HepG2 (cell line): ENCODE measurements around the gene RER1. TPM values are rescaled to one million over a fixed set of nuclear protein-coding genes. Genes with fewer than 3 reads are reported as not detected.
A peak's percentile ranks its signal among the peaks of the same experiment; 100 is the strongest.

Source experiments
- ATAC-seq: fragments of 200-7000 bp; cut with Tn5 transposase; 3 replicates; pipeline ENCODE4 v1.9.1; 2020; ENCODE audit warnings: mild to moderate bottlenecking, moderate library complexity
- BruUV-seq: library from RNA; stranded (reverse); fragments of 400-500 nt; replicated peaks from 2 replicates; lab custom pipeline; 2021; lab: Mats Ljungman, UMichigan
- CTCF ChIA-PET: fragments of 300-600 bp; formaldehyde crosslinking; extraction: SDS; loops from one replicate; lab custom pipeline; 2021; ENCODE audit warnings: low total read pairs, inconsistent platforms, low intra/inter-chr PET ratio; lab: Yijun Ruan, JAX
- POLR2A ChIA-PET: fragments of 350-600 bp; sonication (Branson Sonifier 250); formaldehyde crosslinking; loops from one replicate; lab custom pipeline; 2020; ENCODE audit warnings: antibody characterized with exemption, inconsistent platforms; lab: Yijun Ruan, JAX
- DNase-seq: peaks from one replicate; pipeline ENCODE4 v3.0.0-alpha.2; 2015; ENCODE audit warnings: low spot score
- FAIRE-seq: peaks from 3 replicates; lab custom pipeline; 2011; peaks lifted over from hg19 to GRCh38; lab: Jason Lieb, UNC
- H2AFZ ChIP-seq: one replicate; pipeline ENCODE4 v1.6.1; 2011; ENCODE audit warnings: low read length, inconsistent platforms
- H3K27ac ChIP-seq: fragments of 300-600 bp; 3 replicates; pipeline ENCODE4 v1.8.0; 2011; ENCODE audit warnings: mixed run types, mild to moderate bottlenecking, mixed read lengths, low read length, inconsistent platforms; ENCODE audit not compliant: insufficient read depth; ENCODE audit errors: extremely low read length
- H3K27me3 ChIP-seq, 2 experiments: fragments of 200-600 bp in 1 of 2; 2 replicates in 1 of 2; 3 replicates in 1 of 2; pipeline versions ENCODE4 v1.6.0 to v1.8.0; 2011; ENCODE audit warnings: low read length in 2 of 2, mild to moderate bottlenecking in 2 of 2, moderate library complexity in 2 of 2, inconsistent platforms in 1 of 2; ENCODE audit not compliant: insufficient read depth in 2 of 2, control insufficient read depth in 1 of 2
- H3K36me3 ChIP-seq, 2 experiments: fragments of 200-600 bp in 1 of 2; replicated peaks in 1 of 2; 2 replicates in 1 of 2; 3 replicates in 1 of 2; pipeline versions ENCODE4 v1.5.1 to v1.8.0; 2011; ENCODE audit warnings: low read length in 2 of 2, inconsistent platforms in 1 of 2; ENCODE audit not compliant: insufficient read depth in 2 of 2, control insufficient read depth in 1 of 2
- H3K4me1 ChIP-seq: 2 replicates; pipeline ENCODE4 v1.5.1; 2012; ENCODE audit warnings: low read length, inconsistent platforms; ENCODE audit not compliant: insufficient read depth
- H3K4me2 ChIP-seq: 2 replicates; pipeline ENCODE4 v1.6.0; 2011; ENCODE audit warnings: low read depth, low read length, inconsistent platforms
- H3K4me3 ChIP-seq, 3 experiments: fragments of 200-600 bp in 1 of 3; sonication (generic), shearing (Covaris generic) in 1 of 3; replicated peaks in 1 of 3; 2 replicates each; pipeline ENCODE4 v1.5.1; 2011 to 2016; ENCODE audit warnings: low read length in 3 of 3, inconsistent platforms in 2 of 3, low read depth in 2 of 3, mild to moderate bottlenecking in 2 of 3, control low read depth in 1 of 3, mixed read lengths in 1 of 3; ENCODE audit not compliant: insufficient read depth in 1 of 3
- H3K79me2 ChIP-seq: one replicate; pipeline ENCODE4 v1.6.1; 2011; ENCODE audit warnings: low read length, inconsistent platforms; ENCODE audit not compliant: insufficient read depth
- H3K9ac ChIP-seq: 2 replicates; pipeline ENCODE4 v1.6.0; 2011; ENCODE audit warnings: mild to moderate bottlenecking, low read depth, low read length, inconsistent platforms; ENCODE audit not compliant: insufficient read depth
- H3K9me3 ChIP-seq: 2 replicates; pipeline ENCODE4 v1.5.1; 2012; ENCODE audit warnings: mild to moderate bottlenecking, low read length
- H4K20me1 ChIP-seq: 2 replicates; pipeline ENCODE4 v1.6.0; 2011; ENCODE audit warnings: inconsistent platforms, mild to moderate bottlenecking, low read length, moderate library complexity; ENCODE audit not compliant: insufficient read depth
- ETS1 ChIP-seq: sonication (generic); formaldehyde crosslinking; IDR thresholded peaks from 2 replicates; pipeline ENCODE4 v1.4.0; 2020; ENCODE audit warnings: missing genetic modification reagents
- RARG ChIP-seq: sonication (generic); formaldehyde crosslinking; IDR thresholded peaks from 2 replicates; pipeline ENCODE4 v1.4.0; 2020; ENCODE audit warnings: low read depth, mild to moderate bottlenecking, missing genetic modification reagents
- WGBS: methylation state at CpG from one replicate; pipeline ENCODE4 v1.1.6; 2017; ENCODE audit warnings: low lambda C conversion rate; 5-methylcytosine and 5-hydroxymethylcytosine counted together
- in situ Hi-C: cut with HindIII; loops from 2 replicates; pipeline ENCODE4 v1.10.0; 2017; ENCODE audit warnings: low pct_unique_long_range_greater_than_20kb; ENCODE audit not compliant: extremely low pct_ligation_motif_present
- intact Hi-C: fragments of 100-400 bp; cut with micrococcal nuclease; formaldehyde crosslinking; loops from one replicate; pipeline ENCODE4 v1.10.0; 2022; ENCODE audit not compliant: unreplicated experiment
- polyA plus RNA-seq, 8 experiments: library from polyadenylated mRNA; depleted of rRNA in 3 of 8; stranded (reverse) in 7 of 8; unstranded in 1 of 8; fragments of >200 nt; fragmentation: Illumina TruSeq in 4 of 8; extraction: Trizol in 4 of 8; gene quantifications; 2 replicates each; pipeline versions ENCODE4 v1.2.1 to v1.2.3, GENCODE V29; 2011 to 2016; ENCODE audit warnings: low read depth in 4 of 8, missing spikeins in 1 of 8, mixed read lengths in 1 of 8; ENCODE audit not compliant: insufficient read depth in 1 of 8
- total RNA-seq, 5 experiments: library from RNA; depleted of rRNA; stranded (reverse); fragments of >200 nt; fragmentation: Illumina TruSeq; extraction: Trizol; gene quantifications; 2 replicates each; pipeline ENCODE4 v1.2.3, GENCODE V29; 2016; ENCODE audit warnings: low read depth in 1 of 5
- TF ChIP-seq, protein P1 (sequence below): sonication (generic); formaldehyde crosslinking; IDR thresholded peaks from 2 replicates; pipeline ENCODE4 v1.4.0; 2020; ENCODE audit warnings: missing genetic modification reagents
- TF ChIP-seq, protein P2 (sequence below): sonication (generic); formaldehyde crosslinking; IDR thresholded peaks from 2 replicates; pipeline ENCODE4 v1.8.1; 2022; ENCODE audit warnings: low read depth, mild to moderate bottlenecking, missing genetic modification reagents

The RER1 gene
- total and polyA plus RNA-seq, 2 of the 13 experiments (the other 11 are each of a cell fraction or from before 2014, with no cell fraction given): 128 to 164 TPM

GRCh38 chr1:2431103-2431502, 39.5 kb downstream of the RER1 start:
- Histone ChIP-seq H3K27me3 (peaks cover 22 to 71% of the 10 kb centered on the region in 2 experiments), H3K9ac (no peak overlapping the region), H3K27ac (no peak overlapping the region), H4K20me1 (no peaks in the 10 kb centered on the region; the same call in 1 of the 2 replicates), H2AFZ (no peak overlapping the region), H3K4me3 (no peak overlapping the region), H3K36me3 (no peaks in the 10 kb centered on the region), H3K4me1 (no peaks in the 10 kb centered on the region), H3K4me2 (no peak overlapping the region)
- in situ Hi-C loops (no loop called here), intact Hi-C loops (no loop called here)
- ATAC-seq (no peak; the same call in 2 of the 3 replicates), FAIRE-seq (no peak), DNase-seq (no peak)
- POLR2A ChIA-PET: no interaction called here
- CTCF ChIA-PET: no interaction called here
- TF ChIP-seq, protein P1, sequence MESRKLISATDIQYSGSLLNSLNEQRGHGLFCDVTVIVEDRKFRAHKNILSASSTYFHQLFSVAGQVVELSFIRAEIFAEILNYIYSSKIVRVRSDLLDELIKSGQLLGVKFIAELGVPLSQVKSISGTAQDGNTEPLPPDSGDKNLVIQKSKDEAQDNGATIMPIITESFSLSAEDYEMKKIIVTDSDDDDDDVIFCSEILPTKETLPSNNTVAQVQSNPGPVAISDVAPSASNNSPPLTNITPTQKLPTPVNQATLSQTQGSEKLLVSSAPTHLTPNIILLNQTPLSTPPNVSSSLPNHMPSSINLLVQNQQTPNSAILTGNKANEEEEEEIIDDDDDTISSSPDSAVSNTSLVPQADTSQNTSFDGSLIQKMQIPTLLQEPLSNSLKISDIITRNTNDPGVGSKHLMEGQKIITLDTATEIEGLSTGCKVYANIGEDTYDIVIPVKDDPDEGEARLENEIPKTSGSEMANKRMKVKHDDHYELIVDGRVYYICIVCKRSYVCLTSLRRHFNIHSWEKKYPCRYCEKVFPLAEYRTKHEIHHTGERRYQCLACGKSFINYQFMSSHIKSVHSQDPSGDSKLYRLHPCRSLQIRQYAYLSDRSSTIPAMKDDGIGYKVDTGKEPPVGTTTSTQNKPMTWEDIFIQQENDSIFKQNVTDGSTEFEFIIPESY: peak; percentile 59; the same call in 1 of the 2 replicates
- TF ChIP-seq ETS1 (CRISPR knock-in tag) (no peak), RARG (CRISPR knock-in tag) (no peak)
- TF ChIP-seq, all 625 proteins: peak for 1
- 0% methylated on average over 1 of the region's 16 CpGs for WGBS
- H3K79me2 ChIP-seq: no peaks in the 10 kb centered on the region
- no TSS peak for BruUV-seq
- peaks cover 12% of the 10 kb centered on the region; the same call in 1 of the 2 replicates for H3K9me3 ChIP-seq

GRCh38 chr1:2431518-2431917, 39.9 kb downstream of the RER1 start:
- WGBS: 8% methylated on average over 5 of the region's 10 CpGs
- H3K27ac ChIP-seq: no peak overlapping the region
- ATAC-seq (no peak), FAIRE-seq (no peak), DNase-seq (no peak)
- H3K9me3 ChIP-seq: peaks cover 12% of the 10 kb centered on the region; the same call in 1 of the 2 replicates
- TF ChIP-seq, protein P2, sequence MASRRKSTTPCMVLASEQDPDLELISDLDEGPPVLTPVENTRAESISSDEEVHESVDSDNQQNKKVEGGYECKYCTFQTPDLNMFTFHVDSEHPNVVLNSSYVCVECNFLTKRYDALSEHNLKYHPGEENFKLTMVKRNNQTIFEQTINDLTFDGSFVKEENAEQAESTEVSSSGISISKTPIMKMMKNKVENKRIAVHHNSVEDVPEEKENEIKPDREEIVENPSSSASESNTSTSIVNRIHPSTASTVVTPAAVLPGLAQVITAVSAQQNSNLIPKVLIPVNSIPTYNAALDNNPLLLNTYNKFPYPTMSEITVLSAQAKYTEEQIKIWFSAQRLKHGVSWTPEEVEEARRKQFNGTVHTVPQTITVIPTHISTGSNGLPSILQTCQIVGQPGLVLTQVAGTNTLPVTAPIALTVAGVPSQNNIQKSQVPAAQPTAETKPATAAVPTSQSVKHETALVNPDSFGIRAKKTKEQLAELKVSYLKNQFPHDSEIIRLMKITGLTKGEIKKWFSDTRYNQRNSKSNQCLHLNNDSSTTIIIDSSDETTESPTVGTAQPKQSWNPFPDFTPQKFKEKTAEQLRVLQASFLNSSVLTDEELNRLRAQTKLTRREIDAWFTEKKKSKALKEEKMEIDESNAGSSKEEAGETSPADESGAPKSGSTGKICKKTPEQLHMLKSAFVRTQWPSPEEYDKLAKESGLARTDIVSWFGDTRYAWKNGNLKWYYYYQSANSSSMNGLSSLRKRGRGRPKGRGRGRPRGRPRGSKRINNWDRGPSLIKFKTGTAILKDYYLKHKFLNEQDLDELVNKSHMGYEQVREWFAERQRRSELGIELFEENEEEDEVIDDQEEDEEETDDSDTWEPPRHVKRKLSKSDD: no peak
- no peak overlapping the region for H3K4me2 ChIP-seq
- no peaks in the 10 kb centered on the region for H3K4me1 ChIP-seq
- H2AFZ ChIP-seq: no peak overlapping the region
- intact Hi-C loops (no loop called here), in situ Hi-C loops (no loop called here)
- H4K20me1 ChIP-seq: no peaks in the 10 kb centered on the region; the same call in 1 of the 2 replicates
- POLR2A ChIA-PET: no interaction called here
- CTCF ChIA-PET: no interaction called here
- no peak overlapping the region for H3K4me3 ChIP-seq
- H3K36me3 ChIP-seq: no peaks in the 10 kb centered on the region
- H3K27me3 ChIP-seq: peaks cover 21 to 67% of the 10 kb centered on the region in 2 experiments
- no TSS peak for BruUV-seq
- H3K9ac ChIP-seq: no peak overlapping the region
- no peaks in the 10 kb centered on the region for H3K79me2 ChIP-seq
